GM23338 (cell line): ENCODE data around the gene UBE2I. TPM values are rescaled to one million over a fixed set of nuclear protein-coding genes. Genes with fewer than 3 reads are reported as not detected.

Experiments used
- ATAC-seq: fragments of 200-7000 bp; cut with Tn5 transposase; 3 replicates; pipeline ENCODE4 v1.9.1; 2020
- DNase-seq: peaks from one replicate; pipeline ENCODE4 v3.0.0-alpha.2; 2015; ENCODE audit warnings: low spot score
- H2AFZ ChIP-seq: fragments of 200-600 bp; sonication (generic); 2 replicates; pipeline ENCODE4 v1.8.0; 2016; ENCODE audit warnings: antibody characterized with exemption, mild to moderate bottlenecking, moderate library complexity
- H3F3A ChIP-seq: fragments of 200-600 bp; sonication (generic); replicated peaks from 2 replicates; pipeline ENCODE4 v1.8.0; 2017; ENCODE audit warnings: antibody characterized with exemption, mixed run types, low read depth
- H3K27ac ChIP-seq: fragments of 200-600 bp; sonication (generic); 2 replicates; pipeline ENCODE4 v1.6.1; 2016; ENCODE audit warnings: low read depth
- H3K27me3 ChIP-seq: fragments of 200-600 bp; sonication (generic); 2 replicates; pipeline ENCODE4 v1.8.0; 2016; ENCODE audit warnings: mild to moderate bottlenecking, mixed run types, moderate library complexity; ENCODE audit not compliant: insufficient read depth
- H3K36me3 ChIP-seq: fragments of 200-600 bp; sonication (generic); 2 replicates; pipeline ENCODE4 v1.8.0; 2016; ENCODE audit warnings: mild to moderate bottlenecking; ENCODE audit not compliant: insufficient read depth
- H3K4me1 ChIP-seq: fragments of 200-600 bp; sonication (generic); 2 replicates; pipeline ENCODE4 v1.8.0; 2016; ENCODE audit warnings: mild to moderate bottlenecking, moderate library complexity; ENCODE audit not compliant: insufficient read depth
- H3K4me2 ChIP-seq: fragments of 200-600 bp; sonication (generic); 2 replicates; pipeline ENCODE4 v1.7.1; 2017; ENCODE audit warnings: mixed run types
- H3K4me3 ChIP-seq: fragments of 200-600 bp; sonication (generic); 2 replicates; pipeline ENCODE4 v1.6.1; 2016; ENCODE audit warnings: mixed run types
- H3K79me2 ChIP-seq: fragments of 200-600 bp; sonication (generic); replicated peaks from 2 replicates; pipeline ENCODE4 v1.8.0; 2017; ENCODE audit warnings: mild to moderate bottlenecking; ENCODE audit not compliant: insufficient read depth
- H3K9me2 ChIP-seq: fragments of 200-600 bp; sonication (generic); 2 replicates; pipeline ENCODE4 v1.8.0; 2017; ENCODE audit not compliant: insufficient read depth
- H4K20me1 ChIP-seq: fragments of 200-600 bp; sonication (generic); replicated peaks from 2 replicates; pipeline ENCODE4 v1.8.0; 2017; ENCODE audit warnings: mild to moderate bottlenecking; ENCODE audit not compliant: insufficient read depth
- H3K27ac Mint-ChIP-seq: 2 replicates; pipeline ENCODE4 v1.8.0; 2020; ENCODE audit warnings: inconsistent platforms, mild to moderate bottlenecking, moderate library complexity, mixed read lengths
- H3K27me3 Mint-ChIP-seq: 3 replicates; pipeline ENCODE4 v1.8.0; 2022; ENCODE audit warnings: low read depth, mild to moderate bottlenecking, moderate library complexity, mixed read lengths, inconsistent platforms; ENCODE audit not compliant: insufficient read depth, poor library complexity
- H3K36me3 Mint-ChIP-seq: 3 replicates; pipeline ENCODE4 v1.8.0; 2021; ENCODE audit warnings: low read depth, mild to moderate bottlenecking, inconsistent platforms, moderate library complexity, mixed read lengths
- H3K4me1 Mint-ChIP-seq: 3 replicates; pipeline ENCODE4 v1.8.0; 2020; ENCODE audit warnings: mild to moderate bottlenecking, inconsistent platforms, mixed read lengths
- H3K4me3 Mint-ChIP-seq: 3 replicates; pipeline ENCODE4 v1.8.0; 2021; ENCODE audit warnings: moderate library complexity, mild to moderate bottlenecking, inconsistent platforms, mixed read lengths
- H3K9me3 Mint-ChIP-seq: 3 replicates; pipeline ENCODE4 v1.8.0; 2020; ENCODE audit warnings: moderate library complexity, mild to moderate bottlenecking, inconsistent platforms, mixed read lengths
- CREB1 ChIP-seq: fragments of 250-450 bp; sonication (Bioruptor Pico); IDR thresholded peaks from 2 replicates; pipeline ENCODE4 v1.5.0; 2020; ENCODE audit warnings: low read depth, mild to moderate bottlenecking, moderate library complexity
- EZH2 ChIP-seq: fragments of 200-600 bp; sonication (generic); IDR thresholded peaks from one replicate; pipeline ENCODE4 v1.8.0; 2017; ENCODE audit warnings: antibody characterized with exemption, mild to moderate bottlenecking, low read depth; ENCODE audit not compliant: unreplicated experiment
- EZH2phosphoT487 ChIP-seq: fragments of 200-600 bp; sonication (generic); IDR thresholded peaks from one replicate; pipeline ENCODE4 v1.8.1; 2018; ENCODE audit warnings: antibody characterized with exemption; ENCODE audit not compliant: unreplicated experiment
- JUNB ChIP-seq: IDR thresholded peaks from one replicate; pipeline ENCODE4 v1.6.1; 2016; ENCODE audit warnings: antibody characterized with exemption; ENCODE audit not compliant: unreplicated experiment
- NANOG ChIP-seq: IDR thresholded peaks from 2 replicates; pipeline ENCODE4 v1.6.1; 2016; ENCODE audit warnings: antibody characterized with exemption, borderline replicate concordance
- POLR2AphosphoS5 ChIP-seq: IDR thresholded peaks from 2 replicates; pipeline ENCODE4 v1.6.1; 2016; ENCODE audit warnings: antibody characterized with exemption, low read depth
- STAT1 ChIP-seq: IDR thresholded peaks from one replicate; pipeline ENCODE4 v1.6.1; 2016; ENCODE audit warnings: antibody characterized with exemption; ENCODE audit not compliant: unreplicated experiment
- ZNF114 ChIP-seq: fragments of 250-450 bp; sonication (Bioruptor Pico); IDR thresholded peaks from 2 replicates; pipeline ENCODE4 v1.5.0; 2020; ENCODE audit warnings: mild to moderate bottlenecking, moderate library complexity
- ZNF331 ChIP-seq: fragments of 250-450 bp; sonication (Bioruptor Pico); IDR thresholded peaks from 2 replicates; pipeline ENCODE4 v1.5.0; 2020; ENCODE audit warnings: low read depth, mild to moderate bottlenecking, moderate library complexity
- polyA plus RNA-seq: library from polyadenylated mRNA; unstranded; fragments of >200 nt; fragmentation: Nextera tagmentation; extraction: Ambion mirVana; gene quantifications from 2 replicates; pipeline ENCODE4 v1.2.1, GENCODE V29; 2016
- total RNA-seq: library from RNA; depleted of rRNA; stranded (reverse); fragments of >200 nt; shearing (Covaris generic); gene quantifications from 2 replicates; pipeline ENCODE4 v1.2.3, GENCODE V29; 2014
- TF ChIP-seq, protein P1 (sequence below): fragments of 250-450 bp; sonication (Bioruptor Pico); IDR thresholded peaks from 2 replicates; pipeline ENCODE4 v1.5.0; 2020; ENCODE audit warnings: mild to moderate bottlenecking, moderate library complexity
- TF ChIP-seq, protein P2 (sequence below): IDR thresholded peaks from one replicate; pipeline ENCODE4 v1.6.1; 2018; ENCODE audit warnings: antibody characterized with exemption; ENCODE audit not compliant: unreplicated experiment
- TF ChIP-seq, protein P3 (sequence below): IDR thresholded peaks from 2 replicates; pipeline ENCODE4 v1.6.1; 2016; ENCODE audit warnings: antibody characterized with exemption
- TF ChIP-seq, protein P4 (sequence below), 2 experiments: fragments of 200-600 bp in 1 of 2; sonication (generic) in 1 of 2; conservative IDR thresholded peaks; 2 replicates each; pipeline versions ENCODE4 v1.5.1 to v1.6.1; 2016 to 2017; ENCODE audit warnings: antibody characterized with exemption in 2 of 2, low read depth in 2 of 2, mild to moderate bottlenecking in 2 of 2, moderate library complexity in 1 of 2

UBE2I gene
- total and polyA plus RNA-seq, 2 experiments from 2014 or later: 116 to 220 TPM

DNA sequence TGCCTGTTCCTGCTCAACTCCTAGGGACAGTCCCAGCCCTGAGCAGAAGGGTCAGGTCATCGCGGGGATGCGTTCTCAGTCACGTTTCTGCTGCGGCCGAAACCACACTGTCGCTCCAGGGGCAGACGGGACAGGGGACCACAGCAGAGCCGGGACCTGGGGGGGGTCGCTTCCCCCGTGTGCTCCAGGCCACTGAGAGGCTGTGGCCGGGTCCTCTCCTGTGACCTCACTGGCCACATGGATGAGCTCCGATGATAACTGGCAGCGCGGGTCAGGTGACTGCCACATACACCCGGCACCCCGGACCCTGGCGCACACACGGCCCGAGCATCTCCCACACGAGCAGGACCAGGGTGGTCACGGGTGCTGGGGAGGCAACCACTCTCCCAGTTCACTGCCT is 55.1 kb downstream of the UBE2I start:
- peaks cover 2% of the 10 kb centered on the region; the same call in 1 of the 3 replicates for H3K4me1 Mint-ChIP-seq
- H3K27me3 Mint-ChIP-seq: peaks cover 9% of the 10 kb centered on the region
- Histone ChIP-seq H3K79me2 (peaks cover 30% of the 10 kb centered on the region), H3K4me2 (no peak overlapping the region), H3F3A (peaks cover 24% of the 10 kb centered on the region), H4K20me1 (peaks cover 22% of the 10 kb centered on the region), H3K36me3 (peaks cover 8% of the 10 kb centered on the region; the same call in 1 of the 2 replicates), H3K27me3 (no peaks in the 10 kb centered on the region), H2AFZ (no peak overlapping the region), H3K9me2 (no peaks in the 10 kb centered on the region), H3K4me3 (no peak overlapping the region), H3K4me1 (no peaks in the 10 kb centered on the region), H3K27ac (no peak overlapping the region)
- DNase-seq: no peak
- H3K4me3 Mint-ChIP-seq: no peak overlapping the region
- H3K27ac Mint-ChIP-seq: no peak overlapping the region
- H3K9me3 Mint-ChIP-seq: no peaks in the 10 kb centered on the region
- peaks cover 56% of the 10 kb centered on the region for H3K36me3 Mint-ChIP-seq
- no peak for ATAC-seq
- TF ChIP-seq, protein P1, sequence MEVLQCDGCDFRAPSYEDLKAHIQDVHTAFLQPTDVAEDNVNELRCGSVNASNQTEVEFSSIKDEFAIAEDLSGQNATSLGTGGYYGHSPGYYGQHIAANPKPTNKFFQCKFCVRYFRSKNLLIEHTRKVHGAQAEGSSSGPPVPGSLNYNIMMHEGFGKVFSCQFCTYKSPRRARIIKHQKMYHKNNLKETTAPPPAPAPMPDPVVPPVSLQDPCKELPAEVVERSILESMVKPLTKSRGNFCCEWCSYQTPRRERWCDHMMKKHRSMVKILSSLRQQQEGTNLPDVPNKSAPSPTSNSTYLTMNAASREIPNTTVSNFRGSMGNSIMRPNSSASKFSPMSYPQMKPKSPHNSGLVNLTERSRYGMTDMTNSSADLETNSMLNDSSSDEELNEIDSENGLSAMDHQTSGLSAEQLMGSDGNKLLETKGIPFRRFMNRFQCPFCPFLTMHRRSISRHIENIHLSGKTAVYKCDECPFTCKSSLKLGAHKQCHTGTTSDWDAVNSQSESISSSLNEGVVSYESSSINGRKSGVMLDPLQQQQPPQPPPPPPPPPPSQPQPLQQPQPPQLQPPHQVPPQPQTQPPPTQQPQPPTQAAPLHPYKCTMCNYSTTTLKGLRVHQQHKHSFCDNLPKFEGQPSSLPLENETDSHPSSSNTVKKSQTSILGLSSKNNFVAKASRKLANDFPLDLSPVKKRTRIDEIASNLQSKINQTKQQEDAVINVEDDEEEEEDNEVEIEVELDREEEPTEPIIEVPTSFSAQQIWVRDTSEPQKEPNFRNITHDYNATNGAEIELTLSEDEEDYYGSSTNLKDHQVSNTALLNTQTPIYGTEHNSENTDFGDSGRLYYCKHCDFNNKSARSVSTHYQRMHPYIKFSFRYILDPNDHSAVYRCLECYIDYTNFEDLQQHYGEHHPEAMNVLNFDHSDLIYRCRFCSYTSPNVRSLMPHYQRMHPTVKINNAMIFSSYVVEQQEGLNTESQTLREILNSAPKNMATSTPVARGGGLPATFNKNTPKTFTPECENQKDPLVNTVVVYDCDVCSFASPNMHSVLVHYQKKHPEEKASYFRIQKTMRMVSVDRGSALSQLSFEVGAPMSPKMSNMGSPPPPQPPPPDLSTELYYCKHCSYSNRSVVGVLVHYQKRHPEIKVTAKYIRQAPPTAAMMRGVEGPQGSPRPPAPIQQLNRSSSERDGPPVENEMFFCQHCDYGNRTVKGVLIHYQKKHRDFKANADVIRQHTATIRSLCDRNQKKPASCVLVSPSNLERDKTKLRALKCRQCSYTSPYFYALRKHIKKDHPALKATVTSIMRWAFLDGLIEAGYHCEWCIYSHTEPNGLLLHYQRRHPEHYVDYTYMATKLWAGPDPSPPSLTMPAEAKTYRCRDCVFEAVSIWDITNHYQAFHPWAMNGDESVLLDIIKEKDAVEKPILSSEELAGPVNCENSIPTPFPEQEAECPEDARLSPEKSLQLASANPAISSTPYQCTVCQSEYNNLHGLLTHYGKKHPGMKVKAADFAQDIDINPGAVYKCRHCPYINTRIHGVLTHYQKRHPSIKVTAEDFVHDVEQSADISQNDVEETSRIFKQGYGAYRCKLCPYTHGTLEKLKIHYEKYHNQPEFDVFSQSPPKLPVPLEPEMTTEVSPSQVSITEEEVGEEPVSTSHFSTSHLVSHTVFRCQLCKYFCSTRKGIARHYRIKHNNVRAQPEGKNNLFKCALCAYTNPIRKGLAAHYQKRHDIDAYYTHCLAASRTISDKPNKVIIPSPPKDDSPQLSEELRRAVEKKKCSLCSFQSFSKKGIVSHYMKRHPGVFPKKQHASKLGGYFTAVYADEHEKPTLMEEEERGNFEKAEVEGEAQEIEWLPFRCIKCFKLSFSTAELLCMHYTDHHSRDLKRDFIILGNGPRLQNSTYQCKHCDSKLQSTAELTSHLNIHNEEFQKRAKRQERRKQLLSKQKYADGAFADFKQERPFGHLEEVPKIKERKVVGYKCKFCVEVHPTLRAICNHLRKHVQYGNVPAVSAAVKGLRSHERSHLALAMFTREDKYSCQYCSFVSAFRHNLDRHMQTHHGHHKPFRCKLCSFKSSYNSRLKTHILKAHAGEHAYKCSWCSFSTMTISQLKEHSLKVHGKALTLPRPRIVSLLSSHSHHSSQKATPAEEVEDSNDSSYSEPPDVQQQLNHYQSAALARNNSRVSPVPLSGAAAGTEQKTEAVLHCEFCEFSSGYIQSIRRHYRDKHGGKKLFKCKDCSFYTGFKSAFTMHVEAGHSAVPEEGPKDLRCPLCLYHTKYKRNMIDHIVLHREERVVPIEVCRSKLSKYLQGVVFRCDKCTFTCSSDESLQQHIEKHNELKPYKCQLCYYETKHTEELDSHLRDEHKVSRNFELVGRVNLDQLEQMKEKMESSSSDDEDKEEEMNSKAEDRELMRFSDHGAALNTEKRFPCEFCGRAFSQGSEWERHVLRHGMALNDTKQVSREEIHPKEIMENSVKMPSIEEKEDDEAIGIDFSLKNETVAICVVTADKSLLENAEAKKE (CRISPR knock-in tag): no peak
- TF ChIP-seq ZNF114 (CRISPR knock-in tag) (no peak), NANOG (no peak), CREB1 (CRISPR knock-in tag) (no peak), STAT1 (no peak), EZH2phosphoT487 (no peak), JUNB (no peak), POLR2AphosphoS5 (no peak), ZNF331 (CRISPR knock-in tag) (no peak), EZH2 (no peak)
- TF ChIP-seq, protein P2, sequence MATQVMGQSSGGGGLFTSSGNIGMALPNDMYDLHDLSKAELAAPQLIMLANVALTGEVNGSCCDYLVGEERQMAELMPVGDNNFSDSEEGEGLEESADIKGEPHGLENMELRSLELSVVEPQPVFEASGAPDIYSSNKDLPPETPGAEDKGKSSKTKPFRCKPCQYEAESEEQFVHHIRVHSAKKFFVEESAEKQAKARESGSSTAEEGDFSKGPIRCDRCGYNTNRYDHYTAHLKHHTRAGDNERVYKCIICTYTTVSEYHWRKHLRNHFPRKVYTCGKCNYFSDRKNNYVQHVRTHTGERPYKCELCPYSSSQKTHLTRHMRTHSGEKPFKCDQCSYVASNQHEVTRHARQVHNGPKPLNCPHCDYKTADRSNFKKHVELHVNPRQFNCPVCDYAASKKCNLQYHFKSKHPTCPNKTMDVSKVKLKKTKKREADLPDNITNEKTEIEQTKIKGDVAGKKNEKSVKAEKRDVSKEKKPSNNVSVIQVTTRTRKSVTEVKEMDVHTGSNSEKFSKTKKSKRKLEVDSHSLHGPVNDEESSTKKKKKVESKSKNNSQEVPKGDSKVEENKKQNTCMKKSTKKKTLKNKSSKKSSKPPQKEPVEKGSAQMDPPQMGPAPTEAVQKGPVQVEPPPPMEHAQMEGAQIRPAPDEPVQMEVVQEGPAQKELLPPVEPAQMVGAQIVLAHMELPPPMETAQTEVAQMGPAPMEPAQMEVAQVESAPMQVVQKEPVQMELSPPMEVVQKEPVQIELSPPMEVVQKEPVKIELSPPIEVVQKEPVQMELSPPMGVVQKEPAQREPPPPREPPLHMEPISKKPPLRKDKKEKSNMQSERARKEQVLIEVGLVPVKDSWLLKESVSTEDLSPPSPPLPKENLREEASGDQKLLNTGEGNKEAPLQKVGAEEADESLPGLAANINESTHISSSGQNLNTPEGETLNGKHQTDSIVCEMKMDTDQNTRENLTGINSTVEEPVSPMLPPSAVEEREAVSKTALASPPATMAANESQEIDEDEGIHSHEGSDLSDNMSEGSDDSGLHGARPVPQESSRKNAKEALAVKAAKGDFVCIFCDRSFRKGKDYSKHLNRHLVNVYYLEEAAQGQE: no peak
- TF ChIP-seq, protein P3, sequence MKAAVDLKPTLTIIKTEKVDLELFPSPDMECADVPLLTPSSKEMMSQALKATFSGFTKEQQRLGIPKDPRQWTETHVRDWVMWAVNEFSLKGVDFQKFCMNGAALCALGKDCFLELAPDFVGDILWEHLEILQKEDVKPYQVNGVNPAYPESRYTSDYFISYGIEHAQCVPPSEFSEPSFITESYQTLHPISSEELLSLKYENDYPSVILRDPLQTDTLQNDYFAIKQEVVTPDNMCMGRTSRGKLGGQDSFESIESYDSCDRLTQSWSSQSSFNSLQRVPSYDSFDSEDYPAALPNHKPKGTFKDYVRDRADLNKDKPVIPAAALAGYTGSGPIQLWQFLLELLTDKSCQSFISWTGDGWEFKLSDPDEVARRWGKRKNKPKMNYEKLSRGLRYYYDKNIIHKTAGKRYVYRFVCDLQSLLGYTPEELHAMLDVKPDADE: no peak
- TF ChIP-seq, protein P4, sequence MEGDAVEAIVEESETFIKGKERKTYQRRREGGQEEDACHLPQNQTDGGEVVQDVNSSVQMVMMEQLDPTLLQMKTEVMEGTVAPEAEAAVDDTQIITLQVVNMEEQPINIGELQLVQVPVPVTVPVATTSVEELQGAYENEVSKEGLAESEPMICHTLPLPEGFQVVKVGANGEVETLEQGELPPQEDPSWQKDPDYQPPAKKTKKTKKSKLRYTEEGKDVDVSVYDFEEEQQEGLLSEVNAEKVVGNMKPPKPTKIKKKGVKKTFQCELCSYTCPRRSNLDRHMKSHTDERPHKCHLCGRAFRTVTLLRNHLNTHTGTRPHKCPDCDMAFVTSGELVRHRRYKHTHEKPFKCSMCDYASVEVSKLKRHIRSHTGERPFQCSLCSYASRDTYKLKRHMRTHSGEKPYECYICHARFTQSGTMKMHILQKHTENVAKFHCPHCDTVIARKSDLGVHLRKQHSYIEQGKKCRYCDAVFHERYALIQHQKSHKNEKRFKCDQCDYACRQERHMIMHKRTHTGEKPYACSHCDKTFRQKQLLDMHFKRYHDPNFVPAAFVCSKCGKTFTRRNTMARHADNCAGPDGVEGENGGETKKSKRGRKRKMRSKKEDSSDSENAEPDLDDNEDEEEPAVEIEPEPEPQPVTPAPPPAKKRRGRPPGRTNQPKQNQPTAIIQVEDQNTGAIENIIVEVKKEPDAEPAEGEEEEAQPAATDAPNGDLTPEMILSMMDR (conservative IDR thresholded peaks at IDR 0.05; ENCODE audit: low read depth in 2 of 2): no peak
